SK-N-SH (cell line): Measurements from ENCODE around the gene KLK14. TPM values are rescaled to one million over a fixed set of nuclear protein-coding genes. Genes with fewer than 3 reads are reported as not detected.
A peak's percentile ranks its signal among the peaks of the same experiment; 100 is the strongest.

Experiments used
- CTCF ChIA-PET: fragments of 300-600, 350-600 bp; formaldehyde crosslinking; extraction: SDS; loops from one replicate; lab custom pipeline; 2021; lab: Yijun Ruan, JAX
- POLR2A ChIA-PET: fragments of 350-600 bp; sonication (Branson Sonifier 250); formaldehyde crosslinking; extraction: SDS; loops from one replicate; lab custom pipeline; 2020; ENCODE audit warnings: antibody characterized with exemption, inconsistent platforms; lab: Yijun Ruan, JAX
- DNase-seq: peaks from one replicate; pipeline ENCODE4 v3.0.0; 2012
- H2AFZ ChIP-seq: fragments of 200-600 bp; sonication (generic); 2 replicates; pipeline ENCODE4 v1.8.1; 2016; ENCODE audit warnings: antibody characterized with exemption, mild to moderate bottlenecking, low read depth
- H3F3A ChIP-seq: fragments of 200-600 bp; sonication (generic); replicated peaks from 2 replicates; pipeline ENCODE3; 2016; ENCODE audit warnings: antibody characterized with exemption, mild to moderate bottlenecking; ENCODE audit not compliant: insufficient read depth
- H3K27ac ChIP-seq, 2 experiments: fragments of 200-500 bp in 1 of 2; fragments of 200-600 bp in 1 of 2; sonication (Bioruptor generic) in 1 of 2; sonication (generic), shearing (Covaris generic) in 1 of 2; 2 replicates each; pipeline versions ENCODE4 v1.5.1 to v1.6.1; 2014 to 2016; ENCODE audit warnings: low read depth in 2 of 2, inconsistent platforms in 1 of 2, low read length in 1 of 2, mild to moderate bottlenecking in 1 of 2, mixed read lengths in 1 of 2
- H3K27me3 ChIP-seq: fragments of 200-600 bp; sonication (generic), shearing (Covaris generic); 2 replicates; pipeline ENCODE4 v1.6.1; 2016; ENCODE audit warnings: mixed run types; ENCODE audit not compliant: insufficient read depth
- H3K36me3 ChIP-seq, 2 experiments: fragments of 200-500 bp in 1 of 2; fragments of 200-600 bp in 1 of 2; sonication (Bioruptor generic) in 1 of 2; sonication (generic) in 1 of 2; replicated peaks in 1 of 2; 2 replicates each; pipeline versions ENCODE3 to v1.5.1; 2014 to 2016; ENCODE audit warnings: low read length in 1 of 2, mild to moderate bottlenecking in 1 of 2; ENCODE audit not compliant: insufficient read depth in 2 of 2, control insufficient read depth in 1 of 2
- H3K4me1 ChIP-seq, 2 experiments: fragments of 200-500 bp in 1 of 2; fragments of 200-600 bp in 1 of 2; sonication (Bioruptor generic) in 1 of 2; sonication (generic), shearing (Covaris generic) in 1 of 2; 2 replicates each; pipeline versions ENCODE4 v1.5.1 to v1.6.1; 2014 to 2016; ENCODE audit warnings: low read depth in 1 of 2, low read length in 1 of 2, mixed run types in 1 of 2; ENCODE audit not compliant: insufficient read depth in 2 of 2, control insufficient read depth in 1 of 2
- H3K4me2 ChIP-seq: fragments of 200-600 bp; sonication (generic), shearing (Covaris generic); 2 replicates; pipeline ENCODE4 v1.6.1; 2017; ENCODE audit warnings: mixed run types
- H3K4me3 ChIP-seq, 2 experiments: fragments of 200-500 bp in 1 of 2; fragments of 200-600 bp in 1 of 2; sonication (Bioruptor generic) in 1 of 2; sonication (generic), shearing (Covaris generic) in 1 of 2; 2 replicates each; pipeline versions ENCODE4 v1.5.1 to v1.8.1; 2014 to 2016; ENCODE audit warnings: low read depth in 2 of 2, inconsistent platforms in 1 of 2, low read length in 1 of 2, mild to moderate bottlenecking in 1 of 2, mixed read lengths in 1 of 2, moderate library complexity in 1 of 2
- H3K79me2 ChIP-seq: fragments of 200-600 bp; sonication (generic); 2 replicates; pipeline ENCODE4 v1.8.1; 2017; ENCODE audit warnings: mild to moderate bottlenecking; ENCODE audit not compliant: insufficient read depth
- H3K9ac ChIP-seq: fragments of 200-600 bp; sonication (generic); 2 replicates; pipeline ENCODE4 v1.6.1; 2017; ENCODE audit warnings: mixed run types
- H3K9me2 ChIP-seq: fragments of 200-600 bp; sonication (generic); 2 replicates; pipeline ENCODE4 v1.6.1; 2017; ENCODE audit warnings: mixed run types
- H3K9me3 ChIP-seq: fragments of 200-600 bp; sonication (generic); 2 replicates; pipeline ENCODE4 v1.6.1; 2017; ENCODE audit warnings: mixed run types, mild to moderate bottlenecking, moderate library complexity
- H4K20me1 ChIP-seq: fragments of 200-600 bp; sonication (generic); 2 replicates; pipeline ENCODE4 v1.6.1; 2017; ENCODE audit warnings: mild to moderate bottlenecking, mixed run types; ENCODE audit not compliant: insufficient read depth
- CTCF ChIP-seq: fragments of 200-600 bp; sonication (generic); IDR thresholded peaks from 2 replicates; pipeline ENCODE4 v1.6.1; 2017; ENCODE audit warnings: antibody characterized with exemption, mild to moderate bottlenecking, moderate library complexity
- FOXJ3 ChIP-seq: sonication (generic); formaldehyde crosslinking; IDR thresholded peaks from 2 replicates; pipeline ENCODE4 v1.5.1; 2020; ENCODE audit warnings: mild to moderate bottlenecking, missing genetic modification reagents
- GATA2 ChIP-seq: sonication (generic); formaldehyde crosslinking; IDR thresholded peaks from 2 replicates; pipeline ENCODE4 v1.5.0; 2020; ENCODE audit warnings: mild to moderate bottlenecking, missing genetic modification reagents
- PBX3 ChIP-seq: IDR thresholded peaks from 2 replicates; pipeline ENCODE4; 2012
- RAD21 ChIP-seq: IDR thresholded peaks from 2 replicates; pipeline ENCODE4 v1.6.1; 2012; ENCODE audit warnings: mild to moderate bottlenecking, low read length
- REST ChIP-seq: IDR thresholded peaks from 2 replicates; pipeline ENCODE4 v1.6.1; 2012; ENCODE audit warnings: mild to moderate bottlenecking, low read depth, low read length, moderate library complexity
- TCF12 ChIP-seq: IDR thresholded peaks from 2 replicates; pipeline ENCODE4 v1.4.0; 2012
- USF1 ChIP-seq: IDR thresholded peaks from 2 replicates; pipeline ENCODE4 v1.4.0; 2012; ENCODE audit warnings: low read depth, borderline replicate concordance
- YY1 ChIP-seq: IDR thresholded peaks from 2 replicates; pipeline ENCODE4 v1.4.0; 2012; ENCODE audit warnings: low read depth, mild to moderate bottlenecking
- WGBS: methylation state at CpG from one replicate; pipeline ENCODE4 v1.1.6; 2017; ENCODE audit warnings: low lambda C conversion rate; 5-methylcytosine and 5-hydroxymethylcytosine counted together
- polyA plus RNA-seq, 3 experiments: library from polyadenylated mRNA; depleted of rRNA; stranded (reverse); fragments of >200 nt; gene quantifications; 2 replicates each; pipeline ENCODE4 v1.2.3, GENCODE V29; 2012

KLK14 gene
- polyA plus RNA-seq, 1 of the 3 experiments (the other 2 are of a cell fraction) = 0.26 TPM

- peak; percentile 76 for DNase-seq
- Histone ChIP-seq H4K20me1 (peaks cover 19% of the 10 kb centered on the region; the same call in 1 of the 2 replicates), H2AFZ (no peak overlapping the region), H3K27me3 (no peaks in the 10 kb centered on the region), H3K9me3 (no peaks in the 10 kb centered on the region), H3K4me1 (no peaks in the 10 kb centered on the region; a peak in 1 of 4 replicates), H3K36me3 (peaks cover 5 to 21% of the 10 kb centered on the region in 2 experiments), H3K4me3 (no peak overlapping the region), H3F3A (no peaks in the 10 kb centered on the region), H3K4me2 (no peak overlapping the region), H3K9ac (no peak overlapping the region), H3K79me2 (peaks cover 8% of the 10 kb centered on the region; the same call in 1 of the 2 replicates), H3K9me2 (no peaks in the 10 kb centered on the region), H3K27ac (no peak overlapping the region)
- ChIA-PET CTCF (interaction anchor here (1.1 to 4.2 kb wide), 6 partner anchors 8 to 167 kb away, joined by 3 to 30 read pairs (median 8); partner anchors contain the start of gene KLK10), POLR2A (no interaction called here)
- WGBS = 20% methylated on average over 8 of the region's 8 CpGs
- TF ChIP-seq REST (no peak), FOXJ3 (CRISPR knock-in tag) (no peak), CTCF (peak; percentile 64), GATA2 (CRISPR knock-in tag) (no peak), TCF12 (no peak), USF1 (no peak), RAD21 (0 out of 2 replicates have a peak, but pooled peaks have one; percentile 6), YY1 (no peak)
Measured at GRCh38 chr19:51097166-51097738, 14.6 kb upstream of the KLK14 start.

- H3K9me2 ChIP-seq = no peaks in the 10 kb centered on the region
- H3K4me3 ChIP-seq = no peak overlapping the region
- no peak overlapping the region for H3K9ac ChIP-seq
- H3K36me3 ChIP-seq = peaks cover 5 to 18% of the 10 kb centered on the region in 2 experiments
- no peak overlapping the region for H2AFZ ChIP-seq
- no peak for DNase-seq
- ChIA-PET CTCF (interaction anchor here (0.9 to 4.2 kb wide), 11 partner anchors 8 to 166 kb away, joined by 3 to 30 read pairs (median 3); partner anchors contain the start of genes CTU1 and KLK10), POLR2A (no interaction called here)
- H3K27ac ChIP-seq = no peak overlapping the region
- no peaks in the 10 kb centered on the region; a peak in 1 of 4 replicates for H3K4me1 ChIP-seq
- WGBS = 90% methylated on average over 6 of the region's 6 CpGs
- TF ChIP-seq CTCF (peak; percentile 31; the same call in 1 of the 2 replicates), PBX3 (no peak)
- H3F3A ChIP-seq = no peaks in the 10 kb centered on the region
- no peak overlapping the region for H3K4me2 ChIP-seq
- no peaks in the 10 kb centered on the region for H3K27me3 ChIP-seq
- no peaks in the 10 kb centered on the region for H3K9me3 ChIP-seq
- H4K20me1 ChIP-seq = peaks cover 17% of the 10 kb centered on the region; the same call in 1 of the 2 replicates
- peaks cover 7% of the 10 kb centered on the region; the same call in 1 of the 2 replicates for H3K79me2 ChIP-seq
Measured at GRCh38 chr19:51096473-51097165, 13.9 kb upstream of the KLK14 start.
